ENCODE data around the gene CELSR1.

Gene CELSR1

GRCh38 chr22:46574993-46575910 lies 37.8 kb upstream of the CELSR1 start:
- TF ChIP-seq POLR2A (IDR thresholded peaks at IDR 0.05; ENCODE audit: low read depth, low read length) (no peak), TAF1 (IDR thresholded peaks at IDR 0.05; ENCODE audit: borderline replicate concordance, low read depth, low read length) (no peak), POLR2AphosphoS5 (IDR thresholded peaks at IDR 0.05; ENCODE audit: low read depth, low read length) (no peak)
- FAIRE-seq = no peak
- no peak for DNase-seq (ENCODE audit: insufficient read length)

- FAIRE-seq = no peak
- TF ChIP-seq POLR2AphosphoS5 (IDR thresholded peaks at IDR 0.05; ENCODE audit: low read depth, low read length) = no peak
- no peak for TF ChIP-seq TAF1 (IDR thresholded peaks at IDR 0.05; ENCODE audit: borderline replicate concordance, low read depth, low read length)
- TF ChIP-seq POLR2A (IDR thresholded peaks at IDR 0.05; ENCODE audit: low read depth, low read length) = no peak
Measured at GRCh38 chr22:46574438-46574992, 37.1 kb upstream of the CELSR1 start.

GRCh38 chr22:46573781-46574437 lies 36.5 kb upstream of the CELSR1 start:
- DNase-seq (ENCODE audit: insufficient read length) (no peak), FAIRE-seq (no peak)
- TF ChIP-seq POLR2A (IDR thresholded peaks at IDR 0.05; ENCODE audit: low read depth, low read length) = no peak
- TF ChIP-seq TAF1 (IDR thresholded peaks at IDR 0.05; ENCODE audit: borderline replicate concordance, low read depth, low read length) = no peak
- TF ChIP-seq POLR2AphosphoS5 (IDR thresholded peaks at IDR 0.05; ENCODE audit: low read depth, low read length) = no peak

More at GRCh38 chr22:46574438-46574992, 37.1 kb upstream of the CELSR1 start:
- DNase-seq (ENCODE audit: insufficient read length) = no peak

GRCh38 chr22:46572911-46573780 lies 35.7 kb upstream of the CELSR1 start:
- DNase-seq (ENCODE audit: insufficient read length) (no peak), FAIRE-seq (no peak)
- TF ChIP-seq POLR2AphosphoS5 (IDR thresholded peaks at IDR 0.05; ENCODE audit: low read depth, low read length) (no peak), TAF1 (IDR thresholded peaks at IDR 0.05; ENCODE audit: borderline replicate concordance, low read depth, low read length) (no peak), POLR2A (IDR thresholded peaks at IDR 0.05; ENCODE audit: low read depth, low read length) (no peak)

GRCh38 chr22:46571642-46572250 lies 34.3 kb upstream of the CELSR1 start:
- FAIRE-seq (no peak), DNase-seq (ENCODE audit: insufficient read length) (no peak)
- TF ChIP-seq POLR2AphosphoS5 (IDR thresholded peaks at IDR 0.05; ENCODE audit: low read depth, low read length) = no peak
- no peak for TF ChIP-seq TAF1 (IDR thresholded peaks at IDR 0.05; ENCODE audit: borderline replicate concordance, low read depth, low read length)
- TF ChIP-seq POLR2A (IDR thresholded peaks at IDR 0.05; ENCODE audit: low read depth, low read length) = no peak

GRCh38 chr22:46569848-46570695 lies 32.7 kb upstream of the CELSR1 start:
- FAIRE-seq (no peak), DNase-seq (ENCODE audit: insufficient read length) (no peak)
- TF ChIP-seq TAF1 (IDR thresholded peaks at IDR 0.05; ENCODE audit: borderline replicate concordance, low read depth, low read length) (no peak), POLR2AphosphoS5 (IDR thresholded peaks at IDR 0.05; ENCODE audit: low read depth, low read length) (no peak), POLR2A (IDR thresholded peaks at IDR 0.05; ENCODE audit: low read depth, low read length) (no peak)

- FAIRE-seq = no peak
- no peak for DNase-seq (ENCODE audit: insufficient read length)
- TF ChIP-seq POLR2A (IDR thresholded peaks at IDR 0.05; ENCODE audit: low read depth, low read length) = no peak
Measured at GRCh38 chr22:46569055-46569847, 31.8 kb upstream of the CELSR1 start.

GRCh38 chr22:46568102-46568809 lies 30.8 kb upstream of the CELSR1 start:
- no peak for DNase-seq (ENCODE audit: insufficient read length)
- peak; percentile 9 for FAIRE-seq
- TF ChIP-seq TAF1 (IDR thresholded peaks at IDR 0.05; ENCODE audit: borderline replicate concordance, low read depth, low read length) = no peak
- no peak for TF ChIP-seq POLR2AphosphoS5 (IDR thresholded peaks at IDR 0.05; ENCODE audit: low read depth, low read length)
- no peak for TF ChIP-seq POLR2A (IDR thresholded peaks at IDR 0.05; ENCODE audit: low read depth, low read length)

- TF ChIP-seq POLR2AphosphoS5 (IDR thresholded peaks at IDR 0.05; ENCODE audit: low read depth, low read length) (no peak), TAF1 (IDR thresholded peaks at IDR 0.05; ENCODE audit: borderline replicate concordance, low read depth, low read length) (no peak), POLR2A (IDR thresholded peaks at IDR 0.05; ENCODE audit: low read depth, low read length) (no peak)
- no peak for DNase-seq (ENCODE audit: insufficient read length)
- FAIRE-seq = no peak
Measured at GRCh38 chr22:46567471-46567870, 30.1 kb upstream of the CELSR1 start.

All from GM12892 (cell line).